22Rv1 (cell line): Measurements from ENCODE around the gene TWNK.

Source experiments
- CTCF ChIP-seq: fragments of 450-650 bp; IDR thresholded peaks from 2 replicates; pipeline ENCODE4 v1.5.1; 2017; ENCODE audit warnings: mild to moderate bottlenecking
- ZFX ChIP-seq: fragments of 450-650 bp; IDR thresholded peaks from 2 replicates; pipeline ENCODE4 v1.6.1; 2017; ENCODE audit warnings: antibody characterized with exemption, borderline replicate concordance

GRCh38 chr10:100970076-100970913, 17.0 kb upstream of the TWNK start:
- no peak for TF ChIP-seq CTCF
- TF ChIP-seq ZFX: no peak
